ENCODE results near the gene ASS1.

ASS1 gene

GRCh38 chr9:130474106-130474505 is 29.3 kb downstream of the ASS1 start:
- DNase-seq (ENCODE audit: low spot score), result no peak

GRCh38 chr9:130476151-130476730 is 31.5 kb downstream of the ASS1 start:
- no peak for DNase-seq (ENCODE audit: low spot score)

GRCh38 chr9:130477564-130477963 is 32.8 kb downstream of the ASS1 start:
- DNase-seq (ENCODE audit: low spot score), result no peak

GRCh38 chr9:130478152-130478551 is 33.4 kb downstream of the ASS1 start:
- no peak for DNase-seq (ENCODE audit: low spot score)

- no peak for DNase-seq (ENCODE audit: low spot score)
Measured at GRCh38 chr9:130478736-130479575, 34.2 kb downstream of the ASS1 start.

GRCh38 chr9:130479587-130479986 is 34.8 kb downstream of the ASS1 start:
- DNase-seq (ENCODE audit: low spot score), result no peak

GRCh38 chr9:130480673-130481072 is 35.9 kb downstream of the ASS1 start:
- DNase-seq (ENCODE audit: low spot score), result no peak

GRCh38 chr9:130482463-130482862 is 37.7 kb downstream of the ASS1 start:
- no peak for DNase-seq (ENCODE audit: low spot score)

GRCh38 chr9:130483371-130483971 is 38.7 kb downstream of the ASS1 start:
- no peak for DNase-seq (ENCODE audit: low spot score)

GRCh38 chr9:130484362-130485072 is 39.8 kb downstream of the ASS1 start:
- no peak for DNase-seq (ENCODE audit: low spot score)

GRCh38 chr9:130486103-130486502 is 41.3 kb downstream of the ASS1 start:
- no peak for DNase-seq (ENCODE audit: low spot score)

- no peak for DNase-seq (ENCODE audit: low spot score)
Measured at GRCh38 chr9:130487500-130487899, 42.7 kb downstream of the ASS1 start.

GRCh38 chr9:130488621-130489330 is 44.0 kb downstream of the ASS1 start:
- no peak for DNase-seq (ENCODE audit: low spot score)

GRCh38 chr9:130490981-130491380 is 46.2 kb downstream of the ASS1 start:
- DNase-seq (ENCODE audit: low spot score), result no peak

GRCh38 chr9:130491830-130492482 is 47.2 kb downstream of the ASS1 start:
- DNase-seq (ENCODE audit: low spot score), result no peak

- DNase-seq (ENCODE audit: low spot score), result no peak
Measured at GRCh38 chr9:130493021-130493420, 48.3 kb downstream of the ASS1 start.

GRCh38 chr9:130493476-130493875 is 48.7 kb downstream of the ASS1 start:
- no peak for DNase-seq (ENCODE audit: low spot score)

GRCh38 chr9:130495067-130495466 is 50.3 kb downstream of the ASS1 start:
- DNase-seq (ENCODE audit: low spot score), result no peak

- no peak for DNase-seq (ENCODE audit: low spot score)
Measured at GRCh38 chr9:130497139-130497538, 52.4 kb downstream of the ASS1 start.

- no peak for DNase-seq (ENCODE audit: low spot score)
Measured at GRCh38 chr9:130498298-130498917, 53.6 kb downstream of the ASS1 start.
